Keratinocyte (primary cell): ENCODE measurements around the gene BRCA1.

ENCODE experiments used
- CTCF ChIP-seq, 3 experiments: IDR thresholded peaks in 1 of 3; conservative IDR thresholded peaks in 1 of 3; optimal IDR thresholded peaks in 1 of 3; 2 replicates in 2 of 3; 3 replicates in 1 of 3; pipeline versions ENCODE3 to v1.5.1; 2011; ENCODE audit warnings: low read length in 3 of 3, mild to moderate bottlenecking in 3 of 3, moderate library complexity in 2 of 3, control low read depth in 1 of 3, inconsistent platforms in 1 of 3; ENCODE audit not compliant: insufficient read depth in 2 of 3; ENCODE audit errors: extremely low read depth in 1 of 3
- EZH2 ChIP-seq: IDR thresholded peaks from one replicate; pipeline ENCODE4 v1.6.1; 2012; ENCODE audit warnings: inconsistent platforms, mild to moderate bottlenecking, low read length, moderate library complexity

GRCh38 chr17:43019418-43019817 lies 105.7 kb downstream of the BRCA1 start:
- TF ChIP-seq EZH2 (no peak), CTCF (optimal IDR thresholded peaks at IDR 0.05 in 1 of 3, IDR thresholded peaks at IDR 0.05 in 1 of 3, conservative IDR thresholded peaks at IDR 0.05 in 1 of 3; ENCODE audit: extremely low read depth in 1 of 3, insufficient read depth in 2 of 3, low read length in 3 of 3) (no peak)
